Keratinocyte (primary cell): Measurements from ENCODE around the gene JAK1.

Source experiments
- EZH2 ChIP-seq: IDR thresholded peaks from one replicate; pipeline ENCODE4 v1.6.1; 2012; ENCODE audit warnings: inconsistent platforms, mild to moderate bottlenecking, low read length, moderate library complexity
- TF ChIP-seq, protein P1 (sequence below), 3 experiments: IDR thresholded peaks in 1 of 3; conservative IDR thresholded peaks in 1 of 3; optimal IDR thresholded peaks in 1 of 3; 2 replicates in 2 of 3; 3 replicates in 1 of 3; pipeline versions ENCODE3 to v1.5.1; 2011; ENCODE audit warnings: low read length in 3 of 3, mild to moderate bottlenecking in 3 of 3, moderate library complexity in 2 of 3, control low read depth in 1 of 3, inconsistent platforms in 1 of 3; ENCODE audit not compliant: insufficient read depth in 2 of 3; ENCODE audit errors: extremely low read depth in 1 of 3

DNA sequence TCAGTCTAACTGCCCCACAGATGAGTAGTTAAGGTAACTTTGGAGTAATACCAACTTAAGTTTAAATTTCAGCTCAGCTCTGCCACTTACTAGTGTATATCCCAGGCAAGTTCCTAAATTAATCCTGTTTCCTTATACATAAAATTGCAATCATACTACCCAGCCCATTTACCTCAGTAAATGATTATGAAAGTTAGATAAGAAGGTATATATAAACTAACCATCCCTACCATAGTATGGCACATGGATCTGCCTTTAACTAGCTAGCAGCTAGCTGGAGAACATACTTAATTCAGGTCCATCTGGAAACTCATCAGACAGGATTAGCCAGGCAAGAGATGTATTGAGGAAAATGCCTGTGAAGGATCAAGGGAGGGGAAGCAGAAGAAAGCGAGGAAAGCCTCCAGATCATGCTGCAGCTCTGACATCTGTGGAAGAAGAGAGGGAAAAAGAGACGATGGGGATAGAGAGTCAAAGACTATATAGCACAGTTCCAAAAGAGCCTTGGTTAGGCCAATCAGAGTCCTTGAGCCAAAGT is 8.0 kb upstream of the JAK1 start:
- TF ChIP-seq, protein P1, sequence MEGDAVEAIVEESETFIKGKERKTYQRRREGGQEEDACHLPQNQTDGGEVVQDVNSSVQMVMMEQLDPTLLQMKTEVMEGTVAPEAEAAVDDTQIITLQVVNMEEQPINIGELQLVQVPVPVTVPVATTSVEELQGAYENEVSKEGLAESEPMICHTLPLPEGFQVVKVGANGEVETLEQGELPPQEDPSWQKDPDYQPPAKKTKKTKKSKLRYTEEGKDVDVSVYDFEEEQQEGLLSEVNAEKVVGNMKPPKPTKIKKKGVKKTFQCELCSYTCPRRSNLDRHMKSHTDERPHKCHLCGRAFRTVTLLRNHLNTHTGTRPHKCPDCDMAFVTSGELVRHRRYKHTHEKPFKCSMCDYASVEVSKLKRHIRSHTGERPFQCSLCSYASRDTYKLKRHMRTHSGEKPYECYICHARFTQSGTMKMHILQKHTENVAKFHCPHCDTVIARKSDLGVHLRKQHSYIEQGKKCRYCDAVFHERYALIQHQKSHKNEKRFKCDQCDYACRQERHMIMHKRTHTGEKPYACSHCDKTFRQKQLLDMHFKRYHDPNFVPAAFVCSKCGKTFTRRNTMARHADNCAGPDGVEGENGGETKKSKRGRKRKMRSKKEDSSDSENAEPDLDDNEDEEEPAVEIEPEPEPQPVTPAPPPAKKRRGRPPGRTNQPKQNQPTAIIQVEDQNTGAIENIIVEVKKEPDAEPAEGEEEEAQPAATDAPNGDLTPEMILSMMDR (optimal IDR thresholded peaks at IDR 0.05 in 1 of 3, IDR thresholded peaks at IDR 0.05 in 1 of 3, conservative IDR thresholded peaks at IDR 0.05 in 1 of 3; ENCODE audit: extremely low read depth in 1 of 3, insufficient read depth in 2 of 3, low read length in 3 of 3): no peak
- no peak for TF ChIP-seq EZH2
